OCI-LY7 (cell line): Measurements from ENCODE around the gene ZNF383. TPM values are rescaled to one million over a fixed set of nuclear protein-coding genes. Genes with fewer than 3 reads are reported as not detected.
"Not testable (repeated sequence)": the region's sequence is repeated elsewhere in the genome, so short reads cannot be mapped to it uniquely, and the experiment has no call there.

Experiments used
- BruUV-seq: library from RNA; stranded (reverse); fragments of 400-500 nt; replicated peaks from 2 replicates; lab custom pipeline; 2021; lab: Mats Ljungman, UMichigan
- CTCF ChIA-PET: fragments of 300-600 bp; sonication (Branson Sonifier 250); formaldehyde crosslinking; loops from one replicate; lab custom pipeline; 2022; ENCODE audit warnings: antibody characterized with exemption; ENCODE audit not compliant: unreplicated experiment; lab: Charles Lee
- POLR2A ChIA-PET: fragments of 300-600 bp; sonication (Branson Sonifier 250); formaldehyde crosslinking; loops from one replicate; lab custom pipeline; 2022; ENCODE audit warnings: antibody characterized with exemption; lab: Charles Lee
- DNase-seq: peaks from one replicate; pipeline ENCODE4 v3.0.0-alpha.2; 2015; ENCODE audit warnings: low spot score
- H2AFZ ChIP-seq: fragments of 200-600 bp; sonication (generic), shearing (Covaris generic); 2 replicates; pipeline ENCODE4 v1.6.1; 2014; ENCODE audit warnings: mild to moderate bottlenecking, antibody characterized with exemption, low read length, moderate library complexity
- H3K27ac ChIP-seq: fragments of 200-600 bp; sonication (generic); 2 replicates; pipeline ENCODE4 v1.5.1; 2014; ENCODE audit warnings: mixed run types, low read depth, mild to moderate bottlenecking, moderate library complexity, low read length, inconsistent platforms; ENCODE audit not compliant: poor library complexity, severe bottlenecking
- H3K36me3 ChIP-seq: fragments of 200-600 bp; sonication (generic); 2 replicates; pipeline ENCODE4 v1.6.1; 2014; ENCODE audit warnings: mild to moderate bottlenecking, antibody characterized with exemption, low read length, moderate library complexity, mixed read lengths; ENCODE audit not compliant: insufficient read depth
- H3K4me1 ChIP-seq: fragments of 200-600 bp; sonication (generic); 2 replicates; pipeline ENCODE4 v1.5.1; 2014; ENCODE audit warnings: mild to moderate bottlenecking, low read length; ENCODE audit not compliant: insufficient read depth, poor library complexity, severe bottlenecking
- H3K4me2 ChIP-seq: fragments of 200-600 bp; sonication (generic); 2 replicates; pipeline ENCODE4 v1.6.1; 2014; ENCODE audit warnings: mild to moderate bottlenecking, low read length
- H3K4me3 ChIP-seq: fragments of 200-600 bp; sonication (generic); 2 replicates; pipeline ENCODE4 v1.5.1; 2014; ENCODE audit warnings: mild to moderate bottlenecking, low read depth, low read length; ENCODE audit not compliant: poor library complexity, severe bottlenecking
- H3K79me2 ChIP-seq: fragments of 200-600 bp; sonication (generic); 2 replicates; pipeline ENCODE4 v1.6.1; 2016; ENCODE audit warnings: low read depth, mild to moderate bottlenecking, low read length, moderate library complexity, mixed read lengths; ENCODE audit not compliant: insufficient read depth
- H3K9me2 ChIP-seq: fragments of 200-600 bp; sonication (generic); 2 replicates; pipeline ENCODE4 v1.6.1; 2016; ENCODE audit warnings: mild to moderate bottlenecking, low read length, mixed read lengths; ENCODE audit not compliant: insufficient read depth
- H3K9me3 ChIP-seq: fragments of 200-600 bp; sonication (generic); 2 replicates; pipeline ENCODE4 v1.6.1; 2014; ENCODE audit warnings: mild to moderate bottlenecking, mixed run types, low read length, mixed read lengths
- H4K20me1 ChIP-seq: fragments of 200-600 bp; sonication (generic); 2 replicates; pipeline ENCODE4 v1.6.1; 2014; ENCODE audit warnings: mild to moderate bottlenecking, antibody characterized with exemption, low read length, moderate library complexity, mixed read lengths; ENCODE audit not compliant: insufficient read depth
- EZH2phosphoT487 ChIP-seq: fragments of 200-600 bp; sonication (generic); IDR thresholded peaks from 2 replicates; pipeline ENCODE4 v1.6.1; 2018; ENCODE audit warnings: low read depth, borderline replicate concordance, mild to moderate bottlenecking, mixed run types, antibody characterized with exemption, low read length, moderate library complexity, mixed read lengths
- intact Hi-C: fragments of 100-400 bp; cut with micrococcal nuclease; formaldehyde crosslinking; loops from one replicate; pipeline ENCODE4 v1.10.0; 2022; ENCODE audit not compliant: unreplicated experiment
- total RNA-seq, 2 experiments: library from RNA; depleted of rRNA in 1 of 2; stranded (reverse); fragments of >200 nt in 1 of 2; shearing (Covaris generic) in 1 of 2; gene quantifications; 2 replicates each; pipeline ENCODE4 v1.2.3, GENCODE V29; 2014 to 2022
- TF ChIP-seq, protein P1 (sequence below): fragments of 200-600 bp; sonication (generic); conservative IDR thresholded peaks from 2 replicates; pipeline ENCODE4 v1.5.1; 2014; ENCODE audit warnings: mild to moderate bottlenecking, antibody characterized with exemption, low read length, moderate library complexity, mixed read lengths

The ZNF383 gene
- total RNA-seq, 2 experiments from 2014 or later, result 11.4 to 16.3 TPM

DNA sequence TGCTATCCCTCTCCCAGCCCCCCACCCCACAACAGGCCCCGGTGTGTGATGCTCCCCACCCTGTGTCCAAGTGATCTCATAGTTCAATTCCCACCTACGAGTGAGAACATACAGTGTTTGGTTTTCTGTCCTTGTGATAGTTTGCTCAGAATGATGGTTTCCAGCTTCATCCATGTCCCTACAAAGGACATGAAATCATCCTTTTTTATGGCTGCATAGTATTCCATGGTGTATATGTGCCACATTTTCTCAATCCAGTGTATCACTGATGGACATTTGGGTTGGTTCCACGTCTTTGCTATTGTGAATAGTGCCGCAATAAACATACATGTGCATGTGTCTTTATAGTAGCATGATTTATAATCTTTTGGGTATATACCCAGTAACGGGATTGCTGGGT, 20.9 kb upstream of the ZNF383 start:
- H3K9me2 ChIP-seq, CTCF ChIA-PET, H4K20me1 ChIP-seq, H3K4me1 ChIP-seq, H3K9me3 ChIP-seq, intact Hi-C loops, POLR2A ChIA-PET, H3K4me2 ChIP-seq, H3K4me3 ChIP-seq, H3K79me2 ChIP-seq, BruUV-seq, H2AFZ ChIP-seq, DNase-seq, H3K27ac ChIP-seq: not testable (repeated sequence)
- peaks cover 39% of the 10 kb centered on the region for H3K36me3 ChIP-seq

DNA sequence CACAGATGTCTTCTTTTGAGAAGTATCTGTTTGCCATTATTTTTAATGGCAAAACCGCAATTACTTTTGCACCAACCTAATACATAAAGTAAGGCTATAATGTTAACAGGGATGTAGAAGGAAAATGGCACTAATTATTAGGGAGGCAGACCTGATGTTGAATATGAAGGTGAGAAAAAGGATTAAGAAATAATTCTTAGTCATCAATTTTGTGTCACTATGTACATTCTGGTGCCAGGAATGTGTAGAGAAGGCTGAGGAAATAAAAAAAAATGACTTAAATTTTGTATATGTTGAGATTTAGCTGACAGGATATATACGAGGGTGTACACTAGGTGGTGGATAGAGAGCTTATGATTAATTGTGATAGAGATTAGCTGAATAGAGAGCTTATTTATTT, 20.2 kb upstream of the ZNF383 start:
- no peak overlapping the region for H2AFZ ChIP-seq
- H3K36me3 ChIP-seq, result peaks cover 43% of the 10 kb centered on the region
- no TSS peak for BruUV-seq
- no peak overlapping the region for H3K4me3 ChIP-seq
- H4K20me1 ChIP-seq, result no peaks in the 10 kb centered on the region
- H3K9me2 ChIP-seq, result no peaks in the 10 kb centered on the region
- no peaks in the 10 kb centered on the region for H3K79me2 ChIP-seq
- no peak overlapping the region for H3K27ac ChIP-seq
- no peak overlapping the region for H3K4me2 ChIP-seq
- TF ChIP-seq, protein P1, sequence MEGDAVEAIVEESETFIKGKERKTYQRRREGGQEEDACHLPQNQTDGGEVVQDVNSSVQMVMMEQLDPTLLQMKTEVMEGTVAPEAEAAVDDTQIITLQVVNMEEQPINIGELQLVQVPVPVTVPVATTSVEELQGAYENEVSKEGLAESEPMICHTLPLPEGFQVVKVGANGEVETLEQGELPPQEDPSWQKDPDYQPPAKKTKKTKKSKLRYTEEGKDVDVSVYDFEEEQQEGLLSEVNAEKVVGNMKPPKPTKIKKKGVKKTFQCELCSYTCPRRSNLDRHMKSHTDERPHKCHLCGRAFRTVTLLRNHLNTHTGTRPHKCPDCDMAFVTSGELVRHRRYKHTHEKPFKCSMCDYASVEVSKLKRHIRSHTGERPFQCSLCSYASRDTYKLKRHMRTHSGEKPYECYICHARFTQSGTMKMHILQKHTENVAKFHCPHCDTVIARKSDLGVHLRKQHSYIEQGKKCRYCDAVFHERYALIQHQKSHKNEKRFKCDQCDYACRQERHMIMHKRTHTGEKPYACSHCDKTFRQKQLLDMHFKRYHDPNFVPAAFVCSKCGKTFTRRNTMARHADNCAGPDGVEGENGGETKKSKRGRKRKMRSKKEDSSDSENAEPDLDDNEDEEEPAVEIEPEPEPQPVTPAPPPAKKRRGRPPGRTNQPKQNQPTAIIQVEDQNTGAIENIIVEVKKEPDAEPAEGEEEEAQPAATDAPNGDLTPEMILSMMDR, result no peak
- TF ChIP-seq EZH2phosphoT487, result no peak
- H3K4me1 ChIP-seq, result no peaks in the 10 kb centered on the region
- POLR2A ChIA-PET, result interaction anchor here (0.8 kb wide), 1 partner anchor 8 kb away, joined by 3 read pairs; no protein-coding TSS in a partner anchor
- no peak for DNase-seq
- intact Hi-C loops, result no loop called here
- no peaks in the 10 kb centered on the region for H3K9me3 ChIP-seq
- CTCF ChIA-PET, result no interaction called here

DNA sequence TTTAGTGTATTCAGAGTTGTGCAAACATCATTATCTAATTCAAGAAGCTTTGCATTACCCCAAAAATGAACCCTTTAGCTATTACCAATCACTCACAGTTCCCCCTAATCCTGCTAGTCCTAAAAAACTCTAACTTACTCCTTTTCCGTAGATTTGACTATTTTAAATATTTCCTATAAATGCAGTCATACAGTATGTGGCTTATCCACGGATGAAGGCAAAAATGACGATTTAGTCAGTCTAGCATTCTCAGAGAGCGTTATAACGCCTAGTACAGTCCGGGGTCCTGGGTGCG, 587 bp upstream of the ZNF383 start:
- CTCF ChIA-PET, result no interaction called here
- POLR2A ChIA-PET, result interaction anchor here (0.7 to 1.8 kb wide), 9 partner anchors 9 to 1003 kb away, joined by 3 to 6 read pairs (median 4); partner anchors contain the start of genes ZNF146, ZNF420, ZNF527 and ZNF565
- no peak for TF ChIP-seq EZH2phosphoT487
- TF ChIP-seq, protein P1, result no peak
- no peaks in the 10 kb centered on the region for H3K9me2 ChIP-seq
- no peaks in the 10 kb centered on the region for H4K20me1 ChIP-seq
- intact Hi-C loops, result loop anchor here (2.0 to 10.0 kb wide), 5 partner anchors 139 to 1097 kb away; partner anchors contain the start of genes KCNK6, YIF1B, ZNF146 and ZNF345
- peak overlapping the region; percentile 94 for H2AFZ ChIP-seq
- peak overlapping the region; percentile 76 for H3K27ac ChIP-seq
- no TSS peak for BruUV-seq
- peak overlapping the region; percentile 91 for H3K4me3 ChIP-seq
- peaks cover 5% of the 10 kb centered on the region for H3K4me1 ChIP-seq
- peak overlapping the region; percentile 80 for H3K4me2 ChIP-seq
- H3K9me3 ChIP-seq, result 0 out of 2 replicates have a peak, but pooled peaks cover 17% of the 10 kb centered on the region
- H3K79me2 ChIP-seq, result peaks cover 28% of the 10 kb centered on the region; the same call in 1 of the 2 replicates
- DNase-seq, result no peak
- H3K36me3 ChIP-seq, result peaks cover 34% of the 10 kb centered on the region
